HepG2 (cell line): ENCODE measurements around the gene ZNF562. TPM values are rescaled to one million over a fixed set of nuclear protein-coding genes. Genes with fewer than 3 reads are reported as not detected.

ENCODE experiments used
- ATAC-seq: fragments of 200-7000 bp; cut with Tn5 transposase; 3 replicates; pipeline ENCODE4 v1.9.1; 2020; ENCODE audit warnings: mild to moderate bottlenecking, moderate library complexity
- Bru-seq: library from RNA; stranded (reverse); fragments of 400-500 nt; gene quantifications from one replicate; lab custom pipeline; 2021; lab: Mats Ljungman, UMichigan
- BruChase-seq, 2 experiments: library from RNA; stranded (reverse); fragments of 400-500 nt; gene quantifications; one replicate each; lab custom pipeline; 2021; lab: Mats Ljungman, UMichigan
- BruUV-seq: library from RNA; stranded (reverse); fragments of 400-500 nt; replicated peaks from 2 replicates; lab custom pipeline; 2021; lab: Mats Ljungman, UMichigan
- CTCF ChIA-PET: fragments of 300-600 bp; formaldehyde crosslinking; extraction: SDS; loops from one replicate; lab custom pipeline; 2021; ENCODE audit warnings: low total read pairs, inconsistent platforms, low intra/inter-chr PET ratio; lab: Yijun Ruan, JAX
- POLR2A ChIA-PET: fragments of 350-600 bp; sonication (Branson Sonifier 250); formaldehyde crosslinking; loops from one replicate; lab custom pipeline; 2020; ENCODE audit warnings: antibody characterized with exemption, inconsistent platforms; lab: Yijun Ruan, JAX
- DNase-seq: peaks from one replicate; pipeline ENCODE4 v3.0.0-alpha.2; 2015; ENCODE audit warnings: low spot score
- FAIRE-seq: peaks from 3 replicates; lab custom pipeline; 2011; peaks lifted over from hg19 to GRCh38; lab: Jason Lieb, UNC
- H2AFZ ChIP-seq: one replicate; pipeline ENCODE4 v1.6.1; 2011; ENCODE audit warnings: low read length, inconsistent platforms
- H3K27ac ChIP-seq: fragments of 300-600 bp; 3 replicates; pipeline ENCODE4 v1.8.0; 2011; ENCODE audit warnings: mixed run types, mild to moderate bottlenecking, mixed read lengths, low read length, inconsistent platforms; ENCODE audit not compliant: insufficient read depth; ENCODE audit errors: extremely low read length
- H3K27me3 ChIP-seq, 2 experiments: fragments of 200-600 bp in 1 of 2; 2 replicates in 1 of 2; 3 replicates in 1 of 2; pipeline versions ENCODE4 v1.6.0 to v1.8.0; 2011; ENCODE audit warnings: low read length in 2 of 2, mild to moderate bottlenecking in 2 of 2, moderate library complexity in 2 of 2, inconsistent platforms in 1 of 2; ENCODE audit not compliant: insufficient read depth in 2 of 2, control insufficient read depth in 1 of 2
- H3K36me3 ChIP-seq, 2 experiments: fragments of 200-600 bp in 1 of 2; replicated peaks in 1 of 2; 2 replicates in 1 of 2; 3 replicates in 1 of 2; pipeline versions ENCODE4 v1.5.1 to v1.8.0; 2011; ENCODE audit warnings: low read length in 2 of 2, inconsistent platforms in 1 of 2; ENCODE audit not compliant: insufficient read depth in 2 of 2, control insufficient read depth in 1 of 2
- H3K4me1 ChIP-seq: 2 replicates; pipeline ENCODE4 v1.5.1; 2012; ENCODE audit warnings: low read length, inconsistent platforms; ENCODE audit not compliant: insufficient read depth
- H3K4me2 ChIP-seq: 2 replicates; pipeline ENCODE4 v1.6.0; 2011; ENCODE audit warnings: low read depth, low read length, inconsistent platforms
- H3K4me3 ChIP-seq, 3 experiments: fragments of 200-600 bp in 1 of 3; sonication (generic), shearing (Covaris generic) in 1 of 3; replicated peaks in 1 of 3; 2 replicates each; pipeline ENCODE4 v1.5.1; 2011 to 2016; ENCODE audit warnings: low read length in 3 of 3, inconsistent platforms in 2 of 3, low read depth in 2 of 3, mild to moderate bottlenecking in 2 of 3, control low read depth in 1 of 3, mixed read lengths in 1 of 3; ENCODE audit not compliant: insufficient read depth in 1 of 3
- H3K79me2 ChIP-seq: one replicate; pipeline ENCODE4 v1.6.1; 2011; ENCODE audit warnings: low read length, inconsistent platforms; ENCODE audit not compliant: insufficient read depth
- H3K9ac ChIP-seq: 2 replicates; pipeline ENCODE4 v1.6.0; 2011; ENCODE audit warnings: mild to moderate bottlenecking, low read depth, low read length, inconsistent platforms; ENCODE audit not compliant: insufficient read depth
- H3K9me3 ChIP-seq: 2 replicates; pipeline ENCODE4 v1.5.1; 2012; ENCODE audit warnings: mild to moderate bottlenecking, low read length
- H4K20me1 ChIP-seq: 2 replicates; pipeline ENCODE4 v1.6.0; 2011; ENCODE audit warnings: inconsistent platforms, mild to moderate bottlenecking, low read length, moderate library complexity; ENCODE audit not compliant: insufficient read depth
- FOXO4 ChIP-seq: sonication (generic); formaldehyde crosslinking; conservative IDR thresholded peaks from 2 replicates; pipeline ENCODE4 v1.8.1; 2023; ENCODE audit warnings: missing genetic modification reagents
- HNRNPL ChIP-seq: fragments of 200-400 bp; formaldehyde crosslinking; IDR thresholded peaks from 2 replicates; pipeline ENCODE4 v1.6.1; 2017; ENCODE audit warnings: mild to moderate bottlenecking, low read depth, low read length
- JDP2 ChIP-seq: sonication (generic); formaldehyde crosslinking; IDR thresholded peaks from 2 replicates; pipeline ENCODE4 v1.8.1; 2022; ENCODE audit warnings: missing genetic modification reagents, borderline replicate concordance
- KAT8 ChIP-seq: IDR thresholded peaks from 2 replicates; pipeline ENCODE4 v1.6.1; 2016; ENCODE audit warnings: missing genetic modification reagents, missing compliant biosample characterization
- KLF6 ChIP-seq: IDR thresholded peaks from 2 replicates; pipeline ENCODE4 v1.8.0; 2016; ENCODE audit warnings: missing biosample characterization, missing genetic modification reagents
- PPARG ChIP-seq: conservative IDR thresholded peaks from 2 replicates; pipeline ENCODE4 v1.6.1; 2016; ENCODE audit warnings: missing biosample characterization, missing genetic modification reagents
- TFAP4 ChIP-seq: sonication (generic); IDR thresholded peaks from 2 replicates; pipeline ENCODE4 v1.6.1; 2016; ENCODE audit warnings: low read depth, borderline replicate concordance
- XRCC5 ChIP-seq: fragments of 200-400 bp; formaldehyde crosslinking; optimal IDR thresholded peaks from 2 replicates; pipeline ENCODE3; 2017; ENCODE audit warnings: mild to moderate bottlenecking, low read length
- ZNF383 ChIP-seq: sonication (generic); formaldehyde crosslinking; IDR thresholded peaks from 2 replicates; pipeline ENCODE4 v1.4.0; 2020; ENCODE audit warnings: missing genetic modification reagents, mild to moderate bottlenecking, borderline replicate concordance
- ZNF460 ChIP-seq: sonication (generic); formaldehyde crosslinking; IDR thresholded peaks from 2 replicates; pipeline ENCODE4 v1.5.1; 2020; ENCODE audit warnings: missing genetic modification reagents, mild to moderate bottlenecking, borderline replicate concordance
- ZNF543 ChIP-seq: sonication (generic); formaldehyde crosslinking; IDR thresholded peaks from 2 replicates; pipeline ENCODE4 v1.4.0; 2020; ENCODE audit warnings: mild to moderate bottlenecking, missing genetic modification reagents
- ZNF546 ChIP-seq: sonication (generic); formaldehyde crosslinking; conservative IDR thresholded peaks from 2 replicates; pipeline ENCODE4 v1.8.1; 2023; ENCODE audit warnings: mild to moderate bottlenecking, missing genetic modification reagents
- ZNF564 ChIP-seq: sonication (generic); formaldehyde crosslinking; IDR thresholded peaks from 2 replicates; pipeline ENCODE4 v1.8.1; 2023; ENCODE audit warnings: mild to moderate bottlenecking, missing genetic modification reagents
- ZNF704 ChIP-seq: sonication (generic); formaldehyde crosslinking; IDR thresholded peaks from 2 replicates; pipeline ENCODE4 v1.8.1; 2023; ENCODE audit warnings: mild to moderate bottlenecking, inconsistent platforms, moderate library complexity, missing genetic modification reagents, borderline replicate concordance
- WGBS: methylation state at CpG from one replicate; pipeline ENCODE4 v1.1.6; 2017; ENCODE audit warnings: low lambda C conversion rate; 5-methylcytosine and 5-hydroxymethylcytosine counted together
- in situ Hi-C: cut with HindIII; loops from 2 replicates; pipeline ENCODE4 v1.10.0; 2017; ENCODE audit warnings: low pct_unique_long_range_greater_than_20kb; ENCODE audit not compliant: extremely low pct_ligation_motif_present
- intact Hi-C: fragments of 100-400 bp; cut with micrococcal nuclease; formaldehyde crosslinking; loops from one replicate; pipeline ENCODE4 v1.10.0; 2022; ENCODE audit not compliant: unreplicated experiment
- long read RNA-seq, 2 experiments: library from RNA in 1 of 2; library from polyadenylated mRNA in 1 of 2; stranded (forward) in 1 of 2; unstranded in 1 of 2; transcript quantifications; one replicate each; pipeline ENCODE4 v2.0.0, GENCODE V29; 2019 to 2022
- polyA minus RNA-seq, 3 experiments: library from RNA; depleted of rRNA, polyadenylated mRNA; stranded (reverse); fragments of >200 nt; gene quantifications; 2 replicates each; pipeline ENCODE4 v1.2.3, GENCODE V29; 2011; ENCODE audit warnings: low replicate concordance in 1 of 3
- polyA plus RNA-seq, 8 experiments: library from polyadenylated mRNA; depleted of rRNA in 3 of 8; stranded (reverse) in 7 of 8; unstranded in 1 of 8; fragments of >200 nt; fragmentation: Illumina TruSeq in 4 of 8; extraction: Trizol in 4 of 8; gene quantifications; 2 replicates each; pipeline versions ENCODE4 v1.2.1 to v1.2.3, GENCODE V29; 2011 to 2016; ENCODE audit warnings: low read depth in 4 of 8, missing spikeins in 1 of 8, mixed read lengths in 1 of 8; ENCODE audit not compliant: insufficient read depth in 1 of 8
- total RNA-seq, 5 experiments: library from RNA; depleted of rRNA; stranded (reverse); fragments of >200 nt; fragmentation: Illumina TruSeq; extraction: Trizol; gene quantifications; 2 replicates each; pipeline ENCODE4 v1.2.3, GENCODE V29; 2016; ENCODE audit warnings: low read depth in 1 of 5

The ZNF562 gene
- total RNA-seq (2016; rRNA removed; fragmentation: Illumina TruSeq; extraction: Trizol), result 32.7 and 43.8 TPM in 2 replicates
- total RNA-seq (2016; cell fraction: cytosol; rRNA removed; fragmentation: Illumina TruSeq; extraction: Trizol; ENCODE audit: low read depth), result 46.8 and 53.1 TPM in 2 replicates
- total RNA-seq (2016; cell fraction: insoluble cytoplasmic fraction; rRNA removed; fragmentation: Illumina TruSeq; extraction: Trizol), result 32.4 and 43.7 TPM in 2 replicates
- 47.4 and 53.0 TPM in 2 replicates for total RNA-seq (2016; cell fraction: membrane; rRNA removed; fragmentation: Illumina TruSeq; extraction: Trizol)
- total RNA-seq (2016; cell fraction: nucleus; rRNA removed; fragmentation: Illumina TruSeq; extraction: Trizol), result 24.2 and 34.5 TPM in 2 replicates
- polyA plus RNA-seq (2011; rRNA removed), result 12.9 and 13.1 TPM in 2 replicates
- 5.3 and 9.4 TPM in 2 replicates for polyA plus RNA-seq (2011; cell fraction: cytosol; rRNA removed)
- 9.6 and 13.3 TPM in 2 replicates for polyA plus RNA-seq (2011; cell fraction: nucleus; rRNA removed)
- polyA plus RNA-seq (2012), result 10.4 and 11.0 TPM in 2 replicates
- polyA plus RNA-seq (2016; cell fraction: cytosol; fragmentation: Illumina TruSeq; extraction: Trizol; ENCODE audit: low read depth), result 2.1 and 2.6 TPM in 2 replicates
- 12.6 and 15.1 TPM in 2 replicates for polyA plus RNA-seq (2016; cell fraction: insoluble cytoplasmic fraction; fragmentation: Illumina TruSeq; extraction: Trizol; ENCODE audit: low read depth)
- polyA plus RNA-seq (2016; cell fraction: membrane; fragmentation: Illumina TruSeq; extraction: Trizol; ENCODE audit: low read depth), result 4.8 and 6.5 TPM in 2 replicates
- 14.7 and 21.4 TPM in 2 replicates for polyA plus RNA-seq (2016; cell fraction: nucleus; fragmentation: Illumina TruSeq; extraction: Trizol; ENCODE audit: insufficient read depth, low read depth)
- 28.4 and 42.4 TPM in 2 replicates for polyA minus RNA-seq (2011; rRNA and poly(A)+ RNA removed; ENCODE audit: low replicate concordance)
- 31.7 and 41.8 TPM in 2 replicates for polyA minus RNA-seq (2011; cell fraction: cytosol; rRNA and poly(A)+ RNA removed)
- 40.6 and 53.2 TPM in 2 replicates for polyA minus RNA-seq (2011; cell fraction: nucleus; rRNA and poly(A)+ RNA removed)
- Bru-seq, nascent RNA, result percentile 82 among the genes with signal in this experiment
- BruChase-seq, experiment 1, labeled RNA remaining after a 6-hour chase, result percentile 85 among the genes with signal in this experiment
- BruChase-seq, experiment 2, labeled RNA remaining after a 2-hour chase, result percentile 92 among the genes with signal in this experiment
- long read RNA-seq, experiment 1, partial matches to known transcripts, result 0 of 10 reads
- long read RNA-seq, experiment 1, other reads (novel, unspliced or antisense), result 8 of 10 reads
- long read RNA-seq, experiment 2, partial matches to known transcripts, result 1 of 14 reads
- long read RNA-seq, experiment 2, other reads (novel, unspliced or antisense), result 11 of 14 reads

- DNase-seq, result peak; percentile 80
- ChIA-PET CTCF (no interaction called here), POLR2A (interaction anchor here (0.7 to 1.7 kb wide), 2 partner anchors 93 to 108 kb away, joined by 3 to 9 read pairs; partner anchors contain the start of gene ZNF846)
- peak; percentile 96 for ATAC-seq
- Histone ChIP-seq H3K4me3 (peak within 1 kb of the TSS; percentile 73 to 95 (median 89)), H3K4me2 (peak within 1 kb of the TSS; percentile 74), H4K20me1 (peaks cover 5% of the 10 kb centered on the region; the same call in 1 of the 2 replicates), H3K4me1 (peaks cover 69% of the 10 kb centered on the region), H3K36me3 (peaks cover 0 to 6% of the 10 kb centered on the region in 2 experiments; a peak in 1 of 5 replicates), H3K9ac (peak within 1 kb of the TSS; percentile 96), H3K79me2 (peaks cover 51% of the 10 kb centered on the region), H3K27ac (peak within 1 kb of the TSS; percentile 95), H3K27me3 (no peaks in the 10 kb centered on the region; a peak in 1 of 5 replicates), H2AFZ (no peak within 1 kb of the TSS), H3K9me3 (no peaks in the 10 kb centered on the region)
- intact Hi-C loops, result loop anchor here (2.0 kb wide), 1 partner anchor 110 kb away; no protein-coding TSS in a partner anchor
- in situ Hi-C loops, result no loop called here
- under 1% methylated on average over 22 of the region's 42 CpGs for WGBS
- no TSS peak for BruUV-seq
- peak; percentile 59 for FAIRE-seq
- TF ChIP-seq HNRNPL (peak; percentile 50; the same call in 1 of the 2 replicates), PPARG (CRISPR knock-in tag) (peak; percentile 22; the same call in 1 of the 2 replicates), ZNF460 (CRISPR knock-in tag) (no peak), ZNF704 (CRISPR knock-in tag) (no peak; the same call in 1 of the 2 replicates), JDP2 (CRISPR knock-in tag) (no peak), KLF6 (CRISPR knock-in tag) (peak; percentile 70), XRCC5 (peak; percentile 37), ZNF383 (CRISPR knock-in tag) (peak; percentile 82; the same call in 1 of the 2 replicates), ZNF543 (CRISPR knock-in tag) (peak; percentile 90), ZNF564 (no peak), KAT8 (CRISPR knock-in tag) (peak; percentile 89), FOXO4 (CRISPR knock-in tag) (no peak), ZNF546 (CRISPR knock-in tag) (no peak; the same call in 1 of the 2 replicates), TFAP4 (peak; percentile 37; the same call in 1 of the 2 replicates)
These were observed at the start of gene ZNF562 for GRCh38 chr19:9674663-9675357. Gene ZNF562 (minus strand): TSS chr19:9675100. CDS start chr19:9660744, 14,356 bp downstream.
